ENCODE data around the gene SEC31A. TPM values are rescaled to one million over a fixed set of nuclear protein-coding genes. Genes with fewer than 3 reads are reported as not detected.

The SEC31A gene
- total RNA-seq, 4 donors from 2014 or later: 118 to 197 (median 153) TPM

- H3K36me3 ChIP-seq: no peaks in the 10 kb centered on the region
- no peaks in the 10 kb centered on the region for H3K27me3 ChIP-seq
- no peaks in the 10 kb centered on the region for H3K9me3 ChIP-seq
- peaks cover 0 to 37% (median 7%) of the 10 kb centered on the region in 3 donors for H3K4me1 ChIP-seq
- no peak for TF ChIP-seq POLR2A (IDR thresholded peaks at IDR 0.05)
- peak overlapping the region; percentile 73 to 90 for H3K4me3 ChIP-seq
- peak overlapping the region in 3 of 4 donors; percentile 79 to 84 (median 82) for H3K27ac ChIP-seq
- 0% methylated on average over 2 of the region's 47 CpGs; no CpG with 5 or more reads in 1 of the 2 donors for WGBS, 2 donors (ENCODE audit: low coverage in 1 of 2)
- ATAC-seq: no peak
These were observed 93.4 kb downstream of the SEC31A start for GRCh38 chr4:82797405-82798111.

- H3K36me3 ChIP-seq: no peaks in the 10 kb centered on the region
- peak overlapping the region; percentile 73 to 90 for H3K4me3 ChIP-seq
- H3K27ac ChIP-seq: peak overlapping the region in 2 of 4 donors; percentile 79 to 84
- H3K9me3 ChIP-seq: no peaks in the 10 kb centered on the region
- no peaks in the 10 kb centered on the region for H3K27me3 ChIP-seq
- TF ChIP-seq CTCF (IDR thresholded peaks at IDR 0.05): no peak
- TF ChIP-seq POLR2A (IDR thresholded peaks at IDR 0.05): no peak
- TF ChIP-seq POLR2AphosphoS5 (IDR thresholded peaks at IDR 0.05): no peak
- no peak for TF ChIP-seq EP300 (IDR thresholded peaks at IDR 0.05)
- WGBS, 2 donors (ENCODE audit: low coverage in 1 of 2): no CpG with 5 or more reads among the region's 6 CpGs
- H3K4me1 ChIP-seq: peaks cover 0 to 43% (median 7%) of the 10 kb centered on the region in 3 donors
- ATAC-seq: no peak
These were observed 93.9 kb downstream of the SEC31A start for GRCh38 chr4:82797040-82797404.

GRCh38 chr4:82792912-82793649 is 97.9 kb downstream of the SEC31A start:
- WGBS, 2 donors (ENCODE audit: low coverage in 1 of 2): 51 to 53% methylated on average over 5 to 6 of the region's 6 CpGs
- Histone ChIP-seq H3K9me3 (no peaks in the 10 kb centered on the region), H3K4me3 (no peak overlapping the region), H3K36me3 (no peaks in the 10 kb centered on the region), H3K4me1 (peaks cover 0 to 62% (median 0%) of the 10 kb centered on the region in 3 donors), H3K27ac (no peak overlapping the region), H3K27me3 (no peaks in the 10 kb centered on the region)
- TF ChIP-seq CTCF (IDR thresholded peaks at IDR 0.05): no peak
- no peak for TF ChIP-seq POLR2A (IDR thresholded peaks at IDR 0.05)
- TF ChIP-seq EP300 (IDR thresholded peaks at IDR 0.05): no peak
- no peak for TF ChIP-seq POLR2AphosphoS5 (IDR thresholded peaks at IDR 0.05)
- ATAC-seq: no peak

GRCh38 chr4:82791179-82791578 is 99.8 kb downstream of the SEC31A start:
- TF ChIP-seq EP300 (IDR thresholded peaks at IDR 0.05) (no peak), POLR2A (IDR thresholded peaks at IDR 0.05) (no peak), POLR2AphosphoS5 (IDR thresholded peaks at IDR 0.05) (no peak), CTCF (IDR thresholded peaks at IDR 0.05) (no peak)
- Histone ChIP-seq H3K27me3 (no peaks in the 10 kb centered on the region), H3K36me3 (no peaks in the 10 kb centered on the region), H3K4me3 (no peak overlapping the region), H3K9me3 (no peaks in the 10 kb centered on the region), H3K4me1 (peaks cover 0 to 61% (median 0%) of the 10 kb centered on the region in 3 donors), H3K27ac (no peak overlapping the region)
- ATAC-seq: no peak
- 90 to 92% methylated on average over 2 to 6 of the region's 6 CpGs for WGBS, 2 donors (ENCODE audit: low coverage in 1 of 2)

GRCh38 chr4:82790060-82790660 is 100.8 kb downstream of the SEC31A start:
- Histone ChIP-seq H3K4me3 (no peak overlapping the region), H3K9me3 (no peaks in the 10 kb centered on the region), H3K27ac (peak overlapping the region in 2 of 4 donors; percentile 26 to 41), H3K36me3 (no peaks in the 10 kb centered on the region), H3K27me3 (no peaks in the 10 kb centered on the region), H3K4me1 (peaks cover 0 to 71% (median 4%) of the 10 kb centered on the region in 3 donors)
- 75 to 77% methylated on average over 6 to 7 of the region's 8 CpGs for WGBS, 2 donors (ENCODE audit: low coverage in 1 of 2)
- no peak for ATAC-seq
- TF ChIP-seq EP300 (IDR thresholded peaks at IDR 0.05): no peak
- TF ChIP-seq CTCF (IDR thresholded peaks at IDR 0.05): no peak
- TF ChIP-seq POLR2A (IDR thresholded peaks at IDR 0.05): no peak
- TF ChIP-seq POLR2AphosphoS5 (IDR thresholded peaks at IDR 0.05): no peak
